Ecto neural progenitor cell (in vitro differentiated cells): ENCODE results near the gene VPS26C.
"Not testable (repeated sequence)": the region's sequence is repeated elsewhere in the genome, so short reads cannot be mapped to it uniquely, and the experiment has no call there.

Experiments
- DNase-seq: peaks from one replicate; pipeline ENCODE4 v3.0.0-alpha.2; 2018; ENCODE audit warnings: low spot score

VPS26C gene

GRCh38 chr21:37267269-37268185 is at the start of gene VPS26C:
Gene VPS26C, minus strand, starts transcription at chr21:37267334. Its CDS starts 40 bp downstream, at chr21:37267294.
- DNase-seq: peak; percentile 98

DNA sequence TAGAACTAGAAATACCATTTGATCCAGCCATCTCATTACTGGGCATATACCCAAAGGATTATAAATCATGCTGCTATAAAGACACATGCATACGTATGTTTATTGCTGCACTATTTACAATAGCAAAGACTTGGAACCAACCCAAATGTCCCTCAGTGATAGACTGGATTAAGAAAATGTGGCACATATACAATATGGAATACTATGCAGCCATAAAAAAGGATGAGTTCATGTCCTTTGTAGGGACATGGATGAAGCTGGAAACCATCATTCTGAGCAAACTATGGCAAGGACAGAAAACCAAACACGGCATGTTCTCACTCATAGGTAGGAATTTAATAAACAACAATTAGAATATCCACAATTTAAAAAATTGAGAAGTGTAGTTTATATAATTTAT is 48.9 kb upstream of the VPS26C start:
- not testable (repeated sequence) for DNase-seq

DNA sequence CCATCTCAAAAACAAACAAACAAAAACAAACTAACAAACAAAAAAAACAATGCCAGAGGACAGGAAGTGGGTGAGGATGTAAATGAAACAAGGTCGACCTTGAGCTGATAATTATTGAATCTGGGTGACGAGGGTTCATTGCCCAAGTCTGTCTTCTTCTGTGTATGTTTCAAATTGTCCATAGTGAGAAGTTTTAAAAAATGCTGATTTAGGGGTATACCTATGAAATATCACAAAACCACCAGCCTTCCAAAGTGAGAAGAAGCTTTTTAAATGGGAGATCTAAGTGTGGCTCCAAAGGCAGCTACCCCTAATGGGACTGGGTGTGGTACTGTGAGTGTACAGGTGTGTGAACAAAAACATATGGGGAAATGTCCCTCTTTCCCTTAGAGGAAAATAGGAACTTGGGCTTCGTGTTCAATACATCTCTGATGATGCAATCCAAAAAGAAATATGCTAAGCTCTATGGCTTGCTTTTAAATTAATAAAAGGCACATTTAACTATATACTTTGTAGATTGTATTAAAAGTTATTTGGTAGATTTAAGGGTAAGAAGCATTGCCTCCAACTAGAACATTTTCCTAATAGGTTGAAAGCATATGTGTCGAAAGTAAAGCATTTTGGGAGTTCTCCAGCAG is 33.1 kb upstream of the VPS26C start:
- no peak for DNase-seq

DNA sequence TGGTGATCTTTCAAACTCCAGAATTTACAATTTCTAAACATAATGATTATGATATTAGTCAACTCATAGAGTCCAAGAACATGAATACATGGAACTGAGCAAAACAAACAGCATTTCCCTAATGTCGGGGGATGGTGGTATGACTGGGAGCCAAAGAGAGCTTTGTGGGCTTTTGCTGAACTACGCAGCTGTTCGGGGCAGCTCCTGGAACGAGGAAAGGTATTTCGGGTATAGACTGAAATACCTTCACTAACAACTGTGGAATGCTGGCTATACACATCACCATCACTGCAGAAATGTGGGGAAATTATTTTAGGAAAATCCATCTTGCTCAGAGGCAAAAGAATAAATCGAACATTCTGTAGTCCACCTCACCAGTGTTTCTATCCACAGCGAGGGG is 30.2 kb upstream of the VPS26C start:
- DNase-seq: no peak

DNA sequence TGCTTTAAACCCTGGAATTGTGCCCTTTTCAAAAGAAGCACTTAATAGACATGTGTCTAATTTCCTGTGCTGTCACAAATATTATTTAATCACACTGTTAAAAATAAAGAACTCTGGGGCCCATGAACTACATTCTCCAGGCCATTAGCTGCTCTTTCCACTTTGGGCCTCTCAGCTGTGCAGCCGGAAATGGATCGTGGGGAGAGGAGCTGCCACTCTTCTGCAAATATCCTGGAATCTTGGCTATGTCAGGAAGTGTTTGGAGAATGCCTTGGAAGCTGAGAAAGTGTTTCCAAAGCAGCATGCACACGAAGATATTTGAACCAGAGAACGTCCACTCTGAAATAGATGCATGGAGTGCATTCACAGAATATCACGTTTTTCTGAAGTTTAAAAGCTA is 27.5 kb upstream of the VPS26C start:
- DNase-seq: no peak

DNA sequence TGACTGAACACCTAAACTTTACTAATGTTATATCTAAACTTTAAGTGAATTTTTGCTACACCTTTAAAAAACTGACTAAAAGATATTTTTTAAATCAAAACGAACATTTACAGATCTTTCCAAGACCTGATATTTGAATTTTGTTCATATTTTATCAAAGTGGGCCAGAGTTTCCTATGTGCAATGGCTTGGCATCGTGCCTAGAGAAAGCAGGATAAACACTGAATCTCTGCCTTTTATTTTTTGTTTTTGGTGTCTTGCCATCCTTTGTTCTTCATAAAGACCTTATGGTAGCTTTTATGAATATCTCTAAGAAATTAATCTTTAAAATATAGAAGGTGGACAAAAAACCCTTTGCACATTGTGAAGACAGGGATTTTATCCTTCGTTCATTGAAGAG is 25.8 kb upstream of the VPS26C start:
- no peak for DNase-seq

DNA sequence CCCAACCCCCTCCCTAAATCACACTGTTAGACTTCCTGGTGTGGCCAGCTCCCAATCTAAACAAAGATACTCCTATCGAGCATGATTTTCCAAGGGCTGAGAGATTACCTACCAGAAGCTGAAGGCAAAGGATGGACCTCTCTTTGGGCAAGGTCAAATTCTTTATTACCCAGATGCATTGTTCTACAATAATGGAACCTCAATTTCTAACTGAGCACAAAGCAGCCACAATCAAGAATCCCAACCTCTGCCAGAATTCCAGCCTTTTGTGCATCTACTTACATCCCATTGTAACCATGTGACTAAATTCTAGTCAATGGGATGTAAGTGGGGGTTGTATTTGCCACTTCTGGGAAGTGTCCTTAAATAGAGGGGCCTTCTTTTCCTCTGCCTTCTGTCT is 24.9 kb upstream of the VPS26C start:
- DNase-seq: no peak

DNA sequence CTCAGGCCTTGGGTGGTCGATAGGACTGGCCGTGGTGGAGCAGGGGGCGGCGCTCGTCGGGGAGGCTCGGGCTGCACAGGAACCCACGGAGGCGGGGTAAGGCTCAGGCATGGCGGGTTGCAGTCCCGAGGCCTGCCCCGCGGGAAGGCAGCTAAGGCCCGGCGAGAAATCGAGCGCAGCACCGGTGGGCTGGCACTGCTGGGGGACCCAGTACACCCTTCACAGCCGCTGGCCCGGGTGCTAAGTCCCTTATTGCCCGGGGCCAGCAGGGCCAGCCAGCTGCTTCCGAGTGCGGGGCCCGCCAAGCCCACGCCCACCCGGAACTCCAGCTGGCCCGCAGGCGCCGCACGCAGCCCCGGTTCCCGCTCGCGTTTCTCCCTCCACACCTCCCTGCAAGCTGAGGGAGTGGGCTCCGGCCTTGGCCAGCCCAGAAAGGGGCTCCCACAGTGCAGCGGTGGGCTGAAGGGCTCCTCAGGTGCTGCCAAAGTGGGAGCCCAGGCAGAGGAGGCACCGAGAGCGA is 16.1 kb upstream of the VPS26C start:
- not testable (repeated sequence) for DNase-seq

GRCh38 chr21:37282602-37283001 is 15.5 kb upstream of the VPS26C start:
- DNase-seq: not testable (repeated sequence)

DNA sequence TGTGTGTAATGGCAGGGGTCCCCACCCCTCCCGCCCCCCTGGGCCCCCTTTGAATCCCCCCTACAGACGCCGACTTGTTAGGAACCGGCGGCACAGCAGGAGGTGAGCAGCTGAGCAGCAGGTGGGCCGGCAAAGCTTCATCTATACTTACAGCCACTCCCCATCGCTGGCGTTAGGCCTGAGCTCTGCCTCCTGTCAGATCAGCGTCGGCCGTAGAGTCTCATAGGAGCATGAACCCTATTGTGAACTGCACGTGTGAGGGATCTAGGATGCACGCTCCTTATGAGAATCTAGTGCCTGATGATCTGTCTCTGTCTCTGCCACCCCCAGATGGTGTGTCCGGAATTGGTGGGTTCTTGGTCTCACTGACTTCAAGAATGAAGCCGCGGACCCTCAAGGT is 14.9 kb upstream of the VPS26C start:
- no peak for DNase-seq

GRCh38 chr21:37281579-37281978 is 14.4 kb upstream of the VPS26C start:
- no peak for DNase-seq

DNA sequence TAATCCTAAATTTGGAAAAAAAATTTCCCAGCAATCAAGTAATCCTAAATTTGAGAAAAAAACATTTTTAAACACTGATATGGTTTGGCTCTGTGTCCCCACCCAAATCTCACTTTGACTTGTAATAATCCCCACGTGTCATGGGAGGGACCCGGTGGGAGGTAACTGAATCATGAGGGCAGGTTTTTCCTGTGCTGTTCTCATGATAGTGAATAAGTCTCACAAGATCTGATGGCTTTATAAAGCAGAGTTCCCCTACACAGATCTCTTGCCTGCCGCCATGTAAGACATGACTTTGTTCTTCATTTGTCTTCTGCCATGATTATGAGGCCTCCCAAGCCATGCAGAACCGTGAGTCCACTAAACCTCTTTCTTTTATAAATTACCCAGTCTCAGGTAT is 12.1 kb upstream of the VPS26C start:
- DNase-seq: not testable (repeated sequence)

DNA sequence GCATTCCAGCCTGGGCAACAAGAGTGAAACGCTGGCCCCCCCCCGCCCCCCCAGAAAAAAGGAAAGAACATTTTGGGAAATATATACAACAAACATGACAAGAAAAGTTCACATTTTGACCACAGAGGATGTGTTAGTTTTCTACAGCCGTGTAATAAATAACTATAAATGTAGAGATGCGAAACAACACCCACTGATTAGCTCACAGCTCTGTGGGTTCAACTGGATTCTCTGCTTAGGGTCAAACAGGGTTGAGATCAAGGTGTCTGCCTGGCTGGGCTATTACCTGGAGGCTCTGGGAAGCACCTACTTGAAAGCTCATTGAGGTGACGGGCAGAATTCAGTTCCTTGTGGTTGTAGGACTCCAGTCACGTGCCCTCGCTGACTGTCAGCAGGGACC is 11.1 kb upstream of the VPS26C start:
- DNase-seq: no peak

DNA sequence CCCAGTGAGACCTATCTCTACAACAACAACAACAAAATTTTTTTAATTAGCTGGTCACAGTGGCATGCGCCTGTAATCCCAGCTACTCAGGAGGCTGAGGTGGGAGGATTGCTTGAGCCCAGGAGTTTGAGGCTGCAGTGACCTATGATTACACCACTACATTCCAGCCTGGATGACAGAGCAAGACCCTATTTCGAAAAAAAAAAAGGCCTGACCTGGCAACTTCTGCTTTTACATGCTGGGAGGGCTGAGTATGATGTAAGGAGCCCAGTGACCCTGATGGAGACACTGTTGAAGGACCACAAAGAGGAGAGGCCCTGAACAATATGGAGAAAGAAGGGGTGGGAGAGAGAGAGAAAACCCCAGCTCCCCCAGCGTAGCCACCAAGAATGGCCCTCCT is 9.2 kb upstream of the VPS26C start:
- DNase-seq: no peak

GRCh38 chr21:37273911-37274690 is 7.0 kb upstream of the VPS26C start:
- no peak for DNase-seq

- no peak for DNase-seq
Observed at GRCh38 chr21:37273440-37273839, 6.3 kb upstream of the VPS26C start.

DNA sequence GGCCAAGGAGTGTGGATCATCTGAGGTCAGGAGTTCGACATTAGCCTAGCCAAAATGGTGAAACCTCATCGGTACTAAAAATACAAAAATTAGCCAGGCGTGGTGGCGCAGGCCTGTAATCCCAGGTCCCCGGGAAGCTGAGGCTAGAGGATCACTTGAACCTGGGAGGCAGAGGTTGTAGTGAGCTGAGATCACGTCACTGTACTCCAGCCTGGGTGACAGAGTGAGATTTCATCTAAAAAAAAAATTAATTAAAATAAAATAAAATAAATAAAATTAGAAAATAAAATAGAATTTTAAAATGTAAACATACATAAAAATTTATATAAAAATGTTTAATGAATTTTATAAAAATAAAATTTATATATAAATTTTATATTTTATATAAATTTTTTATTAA is 5.8 kb upstream of the VPS26C start:
- DNase-seq: no peak

DNA sequence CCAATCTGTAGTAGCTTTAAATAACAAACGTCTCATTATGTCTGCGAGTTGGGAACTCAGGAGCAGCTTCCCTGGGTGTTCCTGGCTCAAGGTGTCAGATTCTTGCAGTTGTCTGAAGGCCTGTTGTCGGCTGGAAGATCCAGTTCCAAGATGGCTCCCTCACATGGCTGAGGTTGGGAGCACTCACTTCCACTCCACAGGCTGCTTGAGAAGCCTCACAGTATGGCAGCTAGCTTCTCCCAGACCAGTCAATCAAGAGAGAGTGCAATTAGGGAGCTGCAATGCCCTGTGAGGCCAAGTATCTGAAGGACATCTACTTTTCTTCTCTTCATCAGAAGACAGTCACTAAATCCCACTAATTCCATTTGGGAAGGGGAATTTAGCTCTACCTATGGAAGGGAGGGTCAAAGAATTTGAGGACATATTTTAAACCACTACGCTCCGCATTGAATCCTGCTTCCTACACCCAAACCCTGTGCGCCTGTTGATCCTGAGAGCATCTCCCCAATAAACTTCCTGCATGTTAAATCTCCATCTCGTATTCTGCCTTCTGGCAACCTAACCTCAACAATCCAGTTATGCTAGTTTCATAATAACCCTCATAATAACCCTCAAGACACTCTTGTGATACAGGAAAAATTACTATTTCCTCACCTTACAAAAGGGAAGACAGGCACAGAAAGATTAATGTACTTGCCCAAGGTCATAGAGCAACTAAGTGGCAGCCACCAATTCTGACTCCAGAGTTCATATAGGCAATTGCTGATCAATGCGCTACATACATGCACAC is 3.6 kb upstream of the VPS26C start:
- no peak for DNase-seq

DNA sequence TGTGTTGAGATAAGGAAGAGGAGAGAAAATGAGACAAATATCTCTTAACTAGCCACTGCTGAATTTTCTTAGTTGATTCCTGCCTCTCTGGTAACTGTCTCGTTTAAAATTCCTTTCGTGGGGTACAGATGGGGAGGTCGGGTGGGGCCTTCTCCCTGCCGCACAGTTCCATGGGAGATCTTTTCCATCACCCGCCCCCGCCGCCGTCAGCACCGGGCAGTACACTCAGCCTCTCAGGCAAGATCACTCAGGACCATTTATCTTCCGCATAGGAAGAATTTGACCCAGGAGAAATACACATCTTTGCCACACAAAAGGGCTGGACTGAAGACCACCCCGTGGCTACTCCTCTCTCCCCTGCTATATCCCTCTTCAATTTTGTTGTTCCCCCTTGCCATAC is 2.3 kb upstream of the VPS26C start:
- DNase-seq: no peak

- no peak for DNase-seq
Observed at GRCh38 chr21:37268186-37268503, 1.0 kb upstream of the VPS26C start.

- DNase-seq: no peak
Observed at GRCh38 chr21:37266515-37267221, 466 bp downstream of the VPS26C start.
